Right lobe of liver (tissue), 4 donors: ENCODE data around the gene EFCAB5.

Source experiments
- CTCF ChIP-seq, 4 donors: fragments of 200-600 bp in 3 of 4; fragments of 450-650 bp in 1 of 4; IDR thresholded peaks; one replicate each; pipeline versions ENCODE4 v1.5.1 to v1.8.0; 2016 to 2022; ENCODE audit warnings: antibody characterized with exemption in 4 of 4, mild to moderate bottlenecking in 2 of 4
- POLR2A ChIP-seq: fragments of 450-650 bp; IDR thresholded peaks from one replicate; pipeline ENCODE4 v1.6.1; 2017; ENCODE audit warnings: antibody characterized with exemption, mild to moderate bottlenecking
- donor health status: DM: no; HTN: no; CAD: no.
- donor health status: DM: no; HTN: no; CAD: no.
- donor health status: DM: no; HTN: yes; CAD: no.

- TF ChIP-seq CTCF (IDR thresholded peaks at IDR 0.05) (no peak), POLR2A (no peak)
Measured at GRCh38 chr17:30133197-30133596, 191.8 kb downstream of the EFCAB5 start.
